DND-41 (cell line): ENCODE results near the gene SPATA31D1.
"Not testable (repeated sequence)": the region's sequence is repeated elsewhere in the genome, so short reads cannot be mapped to it uniquely, and the experiment has no call there.

Experiments used
- CTCF ChIP-seq: IDR thresholded peaks from 2 replicates; pipeline ENCODE4 v1.5.1; 2012; ENCODE audit warnings: borderline replicate concordance, low read length, moderate library complexity, mild to moderate bottlenecking; ENCODE audit not compliant: poor library complexity, severe bottlenecking; ENCODE audit errors: extremely low read depth
- EZH2 ChIP-seq: IDR thresholded peaks from 3 replicates; pipeline ENCODE4 v1.6.1; 2012; ENCODE audit warnings: borderline replicate concordance, low read depth, mild to moderate bottlenecking, moderate library complexity, low read length, inconsistent platforms; ENCODE audit not compliant: severe bottlenecking

- not testable (repeated sequence) for TF ChIP-seq CTCF, EZH2
Measured at GRCh38 chr9:81948650-81949049, 39.9 kb upstream of the SPATA31D1 start.
